T follicular helper cell (primary cell): ENCODE measurements around the gene DBN1.
"Not testable (repeated sequence)": the region's sequence is repeated elsewhere in the genome, so short reads cannot be mapped to it uniquely, and the experiment has no call there.

ENCODE experiments used
- DNase-seq: peaks from one replicate; pipeline ENCODE4 v3.0.0-alpha.2; 2020; ENCODE audit warnings: low read depth

The DBN1 gene

GRCh38 chr5:177490992-177491391 lies 17.6 kb upstream of the DBN1 start:
- no peak for DNase-seq

- no peak for DNase-seq
Observed at GRCh38 chr5:177490311-177490991, 17.0 kb upstream of the DBN1 start.

- no peak for DNase-seq
Observed at GRCh38 chr5:177489119-177489716, 15.8 kb upstream of the DBN1 start.

- no peak for DNase-seq
Observed at GRCh38 chr5:177487975-177488374, 14.5 kb upstream of the DBN1 start.

GRCh38 chr5:177487144-177487543 lies 13.7 kb upstream of the DBN1 start:
- DNase-seq = no peak

GRCh38 chr5:177486256-177486655 lies 12.8 kb upstream of the DBN1 start:
- no peak for DNase-seq

GRCh38 chr5:177485753-177486152 lies 12.3 kb upstream of the DBN1 start:
- not testable (repeated sequence) for DNase-seq

- DNase-seq = no peak
Observed at GRCh38 chr5:177484902-177485549, 11.6 kb upstream of the DBN1 start.

GRCh38 chr5:177483994-177484901 lies 10.8 kb upstream of the DBN1 start:
- no peak for DNase-seq

- DNase-seq = no peak
Observed at GRCh38 chr5:177483042-177483441, 9.6 kb upstream of the DBN1 start.

GRCh38 chr5:177482359-177482795 lies 8.9 kb upstream of the DBN1 start:
- DNase-seq = no peak

GRCh38 chr5:177479774-177480173 lies 6.3 kb upstream of the DBN1 start:
- no peak for DNase-seq

- no peak for DNase-seq
Observed at GRCh38 chr5:177478711-177479646, 5.5 kb upstream of the DBN1 start.

- DNase-seq = no peak
Observed at GRCh38 chr5:177477701-177478477, 4.5 kb upstream of the DBN1 start.

GRCh38 chr5:177476531-177477233 lies 3.2 kb upstream of the DBN1 start:
- DNase-seq = no peak

- DNase-seq = no peak
Observed at GRCh38 chr5:177475563-177476427, 2.4 kb upstream of the DBN1 start.

- DNase-seq = no peak
Observed at GRCh38 chr5:177474846-177475562, 1.6 kb upstream of the DBN1 start.

GRCh38 chr5:177474002-177474476 lies 605 bp upstream of the DBN1 start:
- no peak for DNase-seq
